Epithelial cell of prostate (primary cell): ENCODE measurements around the gene ACBD3.
"Not testable (repeated sequence)": the region's sequence is repeated elsewhere in the genome, so short reads cannot be mapped to it uniquely, and the experiment has no call there.

Experiments
- DNase-seq: peaks from one replicate; pipeline ENCODE4 v3.0.0-alpha.2; 2011; ENCODE audit warnings: low read depth, low spot score
- H3K27ac ChIP-seq: fragments of 450-650 bp; 2 replicates; pipeline ENCODE4 v1.5.1; 2017; ENCODE audit warnings: mild to moderate bottlenecking

ACBD3 gene

DNA sequence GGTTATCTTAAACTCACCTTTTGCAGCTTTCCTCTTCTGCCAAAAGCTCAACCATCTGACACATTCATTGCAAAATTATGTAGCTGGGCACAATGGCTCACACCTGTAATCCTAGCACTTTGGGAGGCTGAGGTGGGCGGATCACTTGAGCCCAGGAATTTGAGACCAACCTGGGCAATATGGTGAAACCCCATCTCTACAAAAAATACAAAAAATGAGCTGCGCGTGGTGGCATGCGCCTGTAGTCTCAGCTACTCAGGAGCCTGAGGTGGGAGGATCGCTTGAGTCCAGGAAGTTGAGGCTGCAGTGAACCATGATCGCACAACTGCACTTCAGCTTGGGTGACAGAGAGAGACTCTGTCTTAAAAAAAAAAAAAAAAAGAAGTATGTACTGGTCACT is 16.1 kb upstream of the ACBD3 start:
- not testable (repeated sequence) for DNase-seq, H3K27ac ChIP-seq

DNA sequence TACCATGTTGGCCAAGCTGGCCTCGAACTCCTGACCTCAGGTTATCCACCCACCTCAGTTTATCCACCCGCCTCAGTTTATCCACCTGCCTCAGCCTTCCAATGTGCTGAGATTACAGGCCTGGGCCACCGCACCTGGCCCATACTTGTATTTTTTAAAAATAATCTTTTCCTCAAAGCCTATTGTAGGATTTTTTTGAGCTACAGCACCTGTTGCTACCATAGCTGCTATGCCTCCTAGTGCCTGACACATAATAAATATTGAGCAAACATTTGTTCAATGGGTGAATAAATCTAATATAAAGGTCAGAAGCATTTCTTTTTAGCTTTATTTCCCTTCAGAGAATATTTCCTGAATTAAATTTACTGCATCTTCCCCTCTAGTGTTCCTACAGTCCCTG is 15.7 kb upstream of the ACBD3 start:
- no peak for DNase-seq
- no peak overlapping the region for H3K27ac ChIP-seq

DNA sequence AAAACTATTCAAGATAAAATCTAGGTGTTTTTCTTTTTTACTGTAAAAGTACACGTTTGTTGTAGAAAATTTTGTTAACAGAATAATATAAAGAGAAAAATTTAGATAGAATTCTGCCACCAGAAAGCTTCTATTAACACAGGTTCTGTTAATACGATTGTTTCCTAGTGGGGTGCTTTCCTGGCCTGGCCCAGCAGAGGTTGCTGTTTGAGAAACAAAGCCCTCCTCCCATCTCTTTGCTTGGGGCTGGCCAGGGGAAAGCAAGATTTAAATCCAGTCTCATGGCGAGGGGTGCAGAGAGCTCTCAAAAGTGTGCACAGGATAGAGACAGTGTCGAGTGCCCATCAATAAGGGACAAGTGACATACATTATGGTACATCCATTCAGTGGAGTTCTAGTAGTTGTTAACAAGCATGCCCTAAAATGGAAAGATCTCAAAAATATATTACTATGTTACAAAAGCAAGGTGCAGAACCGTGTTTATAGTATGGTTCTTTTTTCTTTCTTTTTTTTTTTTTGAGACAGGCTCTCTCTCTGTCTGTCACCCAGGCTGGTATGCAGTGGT is 14.6 kb upstream of the ACBD3 start:
- H3K27ac ChIP-seq, result no peak overlapping the region
- DNase-seq, result no peak

DNA sequence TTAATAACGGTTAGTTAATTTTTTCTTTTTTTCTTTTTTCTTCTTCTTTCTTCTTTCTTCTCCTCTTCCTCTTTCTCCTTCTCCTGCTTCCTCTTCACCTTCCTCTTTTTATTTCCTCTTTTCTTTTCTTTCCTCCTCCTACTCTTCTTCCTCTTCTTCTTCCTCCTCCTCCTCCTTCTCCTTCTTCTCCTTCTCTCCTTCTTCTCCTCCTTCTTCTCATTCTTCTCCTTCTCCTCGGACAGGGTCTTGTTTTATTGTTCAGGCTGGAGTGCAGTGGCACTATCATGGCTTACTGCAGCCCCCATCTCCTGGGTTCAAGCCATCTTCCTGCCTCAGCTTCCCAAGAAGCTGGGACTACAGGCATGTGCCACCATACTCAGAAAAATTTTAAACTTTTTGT is 13.4 kb upstream of the ACBD3 start:
- no peak for DNase-seq
- no peak overlapping the region for H3K27ac ChIP-seq

DNA sequence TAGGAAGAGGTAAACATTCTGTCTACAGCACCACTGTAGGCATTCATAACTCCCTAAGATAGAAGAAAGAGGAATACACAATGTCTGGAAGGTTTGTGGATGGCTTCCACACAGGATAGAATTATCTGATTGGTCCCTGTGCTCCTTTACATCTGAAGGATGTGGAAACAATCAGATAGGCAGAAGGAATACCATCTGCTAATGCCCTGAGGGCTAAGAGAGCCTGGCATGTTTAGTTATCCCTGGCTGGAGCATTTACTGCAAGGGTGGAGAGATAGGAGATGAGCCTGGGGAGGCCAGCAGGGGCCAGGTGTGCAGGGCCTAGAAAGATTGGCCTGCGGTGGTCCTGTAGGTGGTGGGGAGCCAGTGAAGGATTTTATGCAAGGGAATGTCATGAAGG is 8.6 kb upstream of the ACBD3 start:
- DNase-seq, result no peak
- no peak overlapping the region for H3K27ac ChIP-seq

DNA sequence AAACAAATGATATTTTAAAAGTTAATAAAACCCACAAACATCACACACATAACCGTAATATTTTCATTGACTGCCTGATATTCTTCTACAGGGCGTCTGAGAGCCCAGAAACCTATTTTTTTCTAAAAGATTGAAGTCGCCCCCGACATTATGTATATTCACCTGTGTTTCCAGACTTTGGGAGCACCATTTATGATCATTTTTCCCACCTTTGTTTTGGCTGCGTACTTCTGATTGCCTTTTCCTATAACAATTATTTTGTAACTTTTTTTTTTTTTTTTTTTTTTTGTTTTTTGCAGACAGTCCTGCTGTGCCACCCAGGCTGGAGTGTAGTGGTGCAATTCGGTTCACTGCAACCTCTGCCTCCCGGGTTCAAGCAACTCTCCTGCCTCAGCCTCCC is 839 bp upstream of the ACBD3 start:
- H3K27ac ChIP-seq, result no peak overlapping the region
- no peak for DNase-seq

DNA sequence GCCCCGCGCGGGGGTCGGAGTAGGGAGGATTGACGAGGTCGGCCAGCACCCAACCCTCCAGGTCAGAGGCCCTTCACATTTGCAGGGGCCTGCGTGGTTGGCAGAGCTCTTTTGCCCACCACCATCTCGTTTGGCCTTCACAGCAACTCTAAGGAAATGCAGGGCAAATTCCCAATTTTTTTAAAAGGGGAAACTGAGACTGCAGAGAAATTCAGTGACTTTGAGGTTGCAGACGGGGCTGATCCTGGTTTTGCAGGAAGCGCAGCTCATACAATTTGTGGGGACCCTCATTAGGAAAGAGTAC is 430 bp upstream of the ACBD3 start:
- peak overlapping the region; percentile 93 for H3K27ac ChIP-seq
- DNase-seq, result no peak

DNA sequence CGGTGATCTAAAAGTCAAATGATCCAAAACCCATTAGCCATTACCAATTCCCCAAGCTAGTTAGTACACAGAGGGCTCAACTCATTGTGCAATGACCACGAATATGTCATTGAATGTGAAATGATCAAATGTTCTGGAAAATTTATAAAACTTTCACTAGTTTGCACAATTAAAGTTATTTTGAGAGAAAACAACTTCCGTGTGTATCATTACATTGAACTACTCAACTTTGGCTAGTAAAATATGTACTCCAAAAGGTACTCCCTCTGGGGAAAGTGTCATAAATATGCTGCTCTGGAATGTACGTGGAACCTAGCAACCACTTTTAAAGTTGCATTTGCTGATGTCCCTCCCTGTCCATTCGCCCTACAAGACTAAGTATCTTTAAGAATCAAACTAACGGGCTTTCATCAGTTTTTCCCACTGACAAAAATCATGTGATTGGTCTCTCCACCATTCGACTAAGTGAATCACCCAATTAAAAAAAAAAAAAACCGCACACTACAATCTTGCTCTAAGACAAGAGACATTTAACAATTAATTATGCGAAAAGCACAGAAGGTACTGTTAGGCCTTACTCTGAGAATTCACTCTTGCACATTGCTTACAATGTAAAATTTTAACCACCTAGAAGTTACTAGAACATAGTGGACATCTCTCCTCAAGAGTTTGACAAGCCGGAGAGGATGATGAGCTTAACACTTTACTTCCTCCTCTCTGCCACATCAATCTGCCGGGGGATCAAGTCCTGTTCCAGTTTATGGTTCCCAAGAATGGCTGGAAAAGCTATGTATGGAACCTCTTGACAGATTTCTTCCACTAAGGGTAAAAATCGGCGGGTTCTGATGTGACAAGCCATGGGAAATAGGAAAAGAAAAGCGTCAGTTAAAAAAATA is 1.2 kb downstream of the ACBD3 start:
- DNase-seq, result no peak

DNA sequence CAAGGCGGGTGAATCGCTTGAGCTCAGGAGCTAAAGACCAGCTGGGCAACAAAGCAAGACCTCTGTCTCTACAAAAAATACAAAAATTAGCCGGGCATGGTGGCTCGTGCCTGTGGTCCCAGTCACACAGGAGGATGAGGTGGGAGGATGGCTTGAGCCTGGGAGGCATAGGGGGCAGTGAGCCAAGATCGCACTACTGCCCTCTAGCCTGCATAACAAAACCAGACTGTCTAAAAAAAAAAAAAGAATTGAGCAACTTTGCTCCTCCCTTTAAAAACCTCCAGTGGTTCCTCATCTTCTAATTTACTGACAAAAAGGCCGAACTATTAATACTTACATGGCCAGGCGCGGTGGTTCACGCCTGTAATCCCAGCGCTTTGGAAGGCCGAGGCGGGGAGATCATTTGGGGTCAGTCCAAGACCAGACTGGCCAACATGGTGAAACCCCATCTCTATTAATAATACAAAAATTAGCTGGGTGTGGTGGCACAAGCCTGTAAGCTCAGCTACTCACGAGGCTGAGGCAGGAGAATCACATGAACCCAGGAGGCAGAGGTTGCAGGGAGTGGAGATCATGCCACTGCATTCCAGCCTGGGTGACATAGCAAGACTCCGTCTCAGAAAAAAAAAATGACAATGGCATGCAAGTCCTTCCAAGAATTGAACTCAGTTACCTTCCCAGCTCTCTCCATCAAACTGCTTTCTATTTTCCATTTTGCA is 4.4 kb downstream of the ACBD3 start:
- peak overlapping the region; percentile 93 for H3K27ac ChIP-seq
- DNase-seq, result no peak

More for the DNA sequence above, 1.2 kb downstream of the ACBD3 start:
- H3K27ac ChIP-seq, result peak overlapping the region; percentile 93

DNA sequence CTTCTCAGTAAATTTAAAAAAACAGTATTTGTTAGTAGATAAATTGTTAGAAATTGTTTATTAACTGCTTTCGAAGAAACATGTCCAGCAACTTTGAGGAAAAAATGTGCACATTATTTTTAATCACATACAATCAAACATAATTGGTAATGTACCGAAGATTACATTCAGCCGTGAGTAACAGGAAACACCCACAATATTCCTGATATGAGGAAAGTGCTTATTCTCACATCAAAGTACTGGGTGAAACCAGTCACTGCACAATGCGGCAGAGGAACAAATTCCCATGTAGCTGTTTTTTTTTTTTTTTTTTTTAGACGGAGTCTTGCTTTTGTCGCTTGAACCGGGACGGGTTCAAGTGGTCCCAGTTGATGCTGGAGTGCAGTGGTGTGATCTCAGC is 9.7 kb downstream of the ACBD3 start:
- no peak for DNase-seq
- H3K27ac ChIP-seq, result no peak overlapping the region

DNA sequence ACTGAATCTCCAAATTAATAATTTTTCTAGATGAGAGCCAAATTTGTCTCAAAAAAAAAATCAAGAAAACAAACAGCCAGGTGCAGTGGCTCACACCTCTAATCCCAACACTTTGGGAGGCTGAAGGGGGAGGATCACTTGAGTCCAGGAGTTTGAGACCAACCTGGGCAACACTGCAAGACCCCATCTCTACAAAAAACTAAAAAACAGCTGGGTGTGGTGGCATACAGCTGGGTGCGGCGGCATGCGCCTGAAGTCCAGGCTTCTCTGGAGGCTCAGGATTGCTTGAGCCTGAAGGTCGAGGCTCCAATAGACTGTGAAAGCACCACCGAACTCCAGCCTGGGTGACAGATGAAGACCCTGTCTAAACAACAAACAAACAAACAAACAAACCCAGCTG is 14.0 kb downstream of the ACBD3 start:
- H3K27ac ChIP-seq, result no peak overlapping the region
- DNase-seq, result no peak

DNA sequence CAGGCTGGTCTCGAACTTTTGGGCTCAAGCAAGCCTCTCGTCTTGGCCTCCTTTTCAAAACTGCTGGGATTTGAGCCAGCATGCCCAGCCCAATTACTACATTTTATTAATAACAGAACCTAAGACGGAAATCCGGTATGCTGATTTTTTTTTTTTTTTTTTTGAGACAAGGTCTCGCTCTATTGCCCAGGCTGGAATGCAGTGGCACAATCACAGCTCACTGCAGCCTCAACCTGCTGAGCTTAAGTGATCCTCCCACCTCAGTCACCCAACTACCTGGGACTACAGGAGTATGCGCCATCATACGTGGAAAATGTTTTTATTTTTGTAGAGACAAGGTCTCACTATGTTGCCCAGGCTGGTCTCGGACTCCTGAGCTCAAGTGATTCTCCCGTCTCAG is 20.2 kb downstream of the ACBD3 start:
- no peak overlapping the region for H3K27ac ChIP-seq
- DNase-seq, result no peak

DNA sequence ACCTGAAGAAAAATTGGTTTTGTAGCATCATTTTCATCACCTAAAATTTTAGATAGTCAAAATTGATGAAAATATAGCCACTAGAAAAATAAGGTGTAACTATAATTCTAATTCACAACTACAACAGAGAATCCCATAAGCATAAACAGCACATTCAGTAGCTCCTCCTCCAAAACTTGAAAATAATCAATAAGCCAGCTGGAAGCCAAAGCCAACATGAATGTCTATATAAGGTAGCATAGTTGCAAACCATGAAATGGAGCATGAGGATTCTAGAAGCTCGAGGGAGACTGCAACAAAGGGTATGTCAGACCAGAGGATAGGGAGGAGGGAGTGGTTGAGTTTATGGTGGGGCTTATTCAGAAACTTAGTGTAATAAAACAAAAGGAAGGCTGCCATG is 22.4 kb downstream of the ACBD3 start:
- DNase-seq, result no peak

DNA sequence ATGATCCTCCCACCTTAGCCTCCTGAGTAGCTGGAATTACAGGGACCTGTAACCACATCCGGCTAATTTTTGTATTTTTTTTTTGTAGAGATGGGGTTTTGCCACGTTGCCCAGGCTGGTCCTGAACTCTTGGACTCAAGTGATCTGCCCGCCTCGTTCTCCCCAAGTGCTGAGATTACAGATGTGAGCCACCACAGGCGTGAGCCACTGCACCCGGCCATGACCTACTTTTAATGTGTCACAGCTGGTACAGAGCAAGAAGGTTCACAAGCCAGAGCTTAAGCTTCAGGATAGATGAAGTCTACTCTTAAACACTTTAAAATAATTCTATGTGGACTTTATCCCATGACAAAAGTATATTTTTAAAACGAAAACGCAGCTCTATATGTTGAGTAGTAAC is 23.6 kb downstream of the ACBD3 start:
- DNase-seq, result no peak
- no peak overlapping the region for H3K27ac ChIP-seq

More for the DNA sequence above, 22.4 kb downstream of the ACBD3 start:
- H3K27ac ChIP-seq, result no peak overlapping the region

DNA sequence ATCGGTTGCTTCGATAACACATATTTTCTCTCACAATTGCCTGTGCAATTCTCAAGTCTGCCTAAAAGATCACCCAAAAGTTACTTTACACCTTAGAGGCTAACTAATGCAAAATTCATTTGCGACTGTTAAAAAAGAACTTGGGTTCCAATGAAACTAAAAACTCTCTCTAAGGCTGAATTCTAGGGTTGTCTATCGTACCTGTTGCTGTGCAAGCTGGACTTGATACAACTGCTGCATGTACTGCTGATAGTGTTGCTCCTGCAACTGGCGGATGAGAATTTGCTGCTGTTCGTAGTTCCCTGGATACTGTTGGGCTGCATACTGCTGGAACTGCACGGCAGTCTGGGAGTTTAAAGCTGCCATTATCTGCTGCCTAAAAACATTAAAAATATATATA is 27.6 kb downstream of the ACBD3 start:
- DNase-seq, result no peak
- H3K27ac ChIP-seq, result no peak overlapping the region

DNA sequence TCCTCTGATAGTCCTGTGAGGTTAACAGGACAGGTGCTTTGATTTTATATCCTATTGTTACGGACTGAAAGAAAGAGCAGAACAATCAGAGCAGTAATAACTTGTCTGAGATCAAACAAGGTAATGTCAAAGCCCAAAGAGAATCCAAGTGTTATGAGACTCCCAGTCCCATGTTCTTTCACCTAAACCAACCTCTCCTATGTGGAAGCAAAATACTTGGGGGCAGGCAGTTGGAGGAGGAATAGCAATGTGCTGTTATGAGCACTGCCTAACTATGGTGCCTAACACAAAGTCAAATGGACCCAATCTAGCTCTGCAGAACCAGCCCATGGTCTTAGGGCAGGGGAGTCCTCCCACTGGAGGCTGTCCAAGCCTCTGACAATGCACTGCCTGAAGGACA is 28.1 kb downstream of the ACBD3 start:
- no peak overlapping the region for H3K27ac ChIP-seq
- no peak for DNase-seq

DNA sequence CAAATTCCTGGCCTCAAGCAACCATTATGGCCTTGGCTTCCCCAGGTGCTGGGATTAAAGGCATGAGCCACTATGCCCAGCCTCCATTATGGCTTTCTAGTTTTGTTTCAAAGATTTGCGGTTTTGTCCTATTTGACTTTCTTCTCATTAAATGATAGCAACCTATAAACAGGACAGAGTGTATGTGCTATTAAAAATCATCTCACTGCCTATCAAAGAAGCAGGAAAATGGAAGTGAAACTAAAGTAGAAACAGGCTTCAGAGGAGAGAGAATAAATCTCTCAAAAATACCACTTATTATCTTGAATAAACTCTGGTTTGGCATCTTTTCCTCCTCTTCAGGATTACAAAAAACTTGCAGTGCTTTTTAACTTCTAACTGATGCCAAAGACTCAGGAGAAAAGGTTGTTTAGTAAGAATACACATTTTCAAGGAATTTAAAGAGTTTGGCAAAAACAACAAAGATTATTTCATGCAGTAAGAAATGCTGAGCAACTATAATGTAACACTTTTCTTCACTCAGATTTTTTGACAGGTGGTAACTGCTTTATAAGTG is 28.7 kb downstream of the ACBD3 start:
- H3K27ac ChIP-seq, result no peak overlapping the region
- DNase-seq, result no peak

DNA sequence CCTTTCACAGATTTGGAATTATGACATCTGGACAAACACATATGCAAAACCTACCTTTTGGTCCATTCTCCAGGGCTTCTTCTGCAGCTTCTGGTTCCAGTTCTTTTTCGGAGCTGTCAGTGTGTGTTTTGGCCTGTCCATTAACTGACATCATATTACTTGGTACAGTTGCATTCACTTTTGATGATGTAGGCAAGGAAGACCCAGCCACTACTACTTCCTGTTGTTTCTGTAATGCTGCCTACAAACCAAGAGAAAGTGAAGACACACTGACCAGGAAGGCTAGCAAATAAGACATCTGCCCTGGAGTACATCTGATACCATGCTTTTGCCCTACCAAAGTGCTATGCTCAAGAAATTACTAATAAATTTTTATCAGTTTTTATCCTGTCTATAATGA is 31.9 kb downstream of the ACBD3 start:
- no peak for DNase-seq

DNA sequence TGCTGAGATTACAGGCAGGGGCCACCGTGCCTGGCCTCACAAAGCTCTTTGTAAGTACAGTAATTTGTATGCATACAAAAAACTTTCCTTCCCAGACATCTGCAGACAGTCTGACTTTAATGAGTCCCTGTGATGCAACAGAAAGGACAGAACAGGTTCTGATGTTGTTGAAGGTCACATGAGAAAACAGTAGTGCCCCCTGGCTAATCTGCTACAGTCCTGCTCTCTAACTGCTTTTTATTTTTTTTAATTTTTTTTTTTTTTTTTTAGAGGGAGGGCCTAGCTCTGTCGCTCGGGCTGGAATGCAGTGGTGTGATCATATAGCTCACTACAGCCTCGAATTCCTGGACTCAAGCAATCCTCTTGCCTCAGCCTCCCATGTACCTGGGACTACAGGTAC is 36.7 kb downstream of the ACBD3 start:
- no peak for DNase-seq
- no peak overlapping the region for H3K27ac ChIP-seq

More for the DNA sequence above, 31.9 kb downstream of the ACBD3 start:
- no peak overlapping the region for H3K27ac ChIP-seq

DNA sequence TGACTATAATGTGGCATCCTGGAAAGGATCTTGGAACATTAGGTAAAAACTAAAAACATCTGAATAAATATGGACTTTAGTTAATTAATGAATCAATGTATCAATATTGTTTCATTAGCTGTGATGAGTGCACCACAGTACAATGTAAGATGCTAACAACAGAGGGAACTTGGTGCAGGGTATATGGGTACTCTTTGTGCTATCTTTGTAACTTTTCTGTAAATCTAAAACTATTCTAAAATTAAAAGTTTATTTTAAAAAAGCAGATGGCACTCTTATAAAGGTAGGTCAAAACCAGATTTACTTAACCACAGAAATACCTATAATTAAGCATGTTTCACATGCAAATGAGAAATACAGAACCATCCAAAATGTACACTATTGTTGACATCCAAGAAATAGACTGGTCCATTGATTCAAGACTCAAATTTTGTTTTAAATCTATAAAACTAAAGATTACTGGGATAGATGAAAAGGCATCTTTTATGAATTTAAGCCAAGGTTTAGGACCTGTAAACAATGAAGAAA is 38.4 kb downstream of the ACBD3 start:
- DNase-seq, result no peak
- H3K27ac ChIP-seq, result no peak overlapping the region

DNA sequence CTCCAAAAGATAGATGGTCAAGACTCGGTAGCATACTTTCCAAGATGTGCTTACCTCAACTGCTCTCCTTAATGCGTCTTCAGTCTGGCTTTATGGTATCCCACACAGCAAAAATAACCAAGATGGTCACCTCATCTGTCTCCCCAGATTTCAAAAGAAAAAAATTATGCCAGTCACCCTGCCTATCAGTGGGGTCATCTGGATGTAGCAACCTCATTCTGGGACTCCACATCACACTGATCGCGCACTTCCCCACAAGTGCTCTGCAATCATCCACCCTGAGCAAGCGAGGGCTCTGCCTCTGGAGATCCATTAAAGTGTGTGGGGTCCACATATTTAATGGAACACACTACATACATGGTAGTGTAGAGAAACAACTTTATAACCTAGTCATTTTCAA is 42.5 kb downstream of the ACBD3 start:
- no peak for DNase-seq
- no peak overlapping the region for H3K27ac ChIP-seq
